WTC11 (cell line): ENCODE results near the gene DLGAP4. TPM values are rescaled to one million over a fixed set of nuclear protein-coding genes. Genes with fewer than 3 reads are reported as not detected.

Experiments used
- ATAC-seq: fragments of 200-7000 bp; cut with Tn5 transposase; 2 replicates; pipeline ENCODE4 v1.10.0; 2021; ENCODE audit warnings: mild to moderate bottlenecking, moderate library complexity
- CTCF ChIA-PET: fragments of 300-600 bp; sonication (Branson Sonifier 250); formaldehyde crosslinking; loops from one replicate; lab custom pipeline; 2021; ENCODE audit warnings: antibody characterized with exemption; lab: Charles Lee
- POLR2A ChIA-PET: fragments of 350-600 bp; sonication (Branson Sonifier 250); formaldehyde crosslinking; loops from one replicate; lab custom pipeline; 2021; ENCODE audit warnings: antibody characterized with exemption; lab: Charles Lee
- DNase-seq: peaks from one replicate; pipeline ENCODE4 v3.0.0; 2021; ENCODE audit warnings: low spot score
- H3K27ac Mint-ChIP-seq: 2 replicates; pipeline ENCODE4 v1.8.0; 2021; ENCODE audit warnings: mixed read lengths
- H3K27me3 Mint-ChIP-seq: 2 replicates; pipeline ENCODE4 v1.8.0; 2021; ENCODE audit warnings: low read depth, mild to moderate bottlenecking, moderate library complexity, mixed read lengths
- H3K36me3 Mint-ChIP-seq: 2 replicates; pipeline ENCODE4 v1.8.0; 2021; ENCODE audit warnings: mixed read lengths
- H3K4me1 Mint-ChIP-seq: 2 replicates; pipeline ENCODE4 v1.8.0; 2022; ENCODE audit warnings: mixed read lengths
- H3K4me3 Mint-ChIP-seq: 2 replicates; pipeline ENCODE4 v1.8.0; 2021; ENCODE audit warnings: mild to moderate bottlenecking, moderate library complexity, mixed read lengths
- H3K9me3 Mint-ChIP-seq: 2 replicates; pipeline ENCODE4 v1.8.0; 2021; ENCODE audit warnings: mixed read lengths
- ESRRA ChIP-seq: sonication (generic); formaldehyde crosslinking; IDR thresholded peaks from 2 replicates; pipeline ENCODE4 v1.8.1; 2022; ENCODE audit warnings: mild to moderate bottlenecking, missing genetic modification reagents, borderline replicate concordance
- ETV6 ChIP-seq: sonication (generic); formaldehyde crosslinking; IDR thresholded peaks from 2 replicates; pipeline ENCODE4 v1.8.1; 2022; ENCODE audit warnings: mild to moderate bottlenecking, missing genetic modification reagents
- KAT7 ChIP-seq: sonication (generic); formaldehyde crosslinking; IDR thresholded peaks from 2 replicates; pipeline ENCODE4 v1.8.1; 2023; ENCODE audit warnings: missing genetic modification reagents, mild to moderate bottlenecking, borderline replicate concordance
- MXD4 ChIP-seq: fragments of 250-450 bp; sonication (Bioruptor Pico); IDR thresholded peaks from 2 replicates; pipeline ENCODE4 v1.8.0; 2021; ENCODE audit warnings: mild to moderate bottlenecking, moderate library complexity, borderline replicate concordance
- ZBTB21 ChIP-seq: sonication (generic); formaldehyde crosslinking; IDR thresholded peaks from 2 replicates; pipeline ENCODE4 v1.8.1; 2023; ENCODE audit warnings: mild to moderate bottlenecking, missing genetic modification reagents, borderline replicate concordance
- ZNF416 ChIP-seq: fragments of 250-450 bp; sonication (Bioruptor Pico); IDR thresholded peaks from 2 replicates; pipeline ENCODE4 v1.9.0; 2021; ENCODE audit warnings: mild to moderate bottlenecking, inconsistent platforms
- ZNF423 ChIP-seq: fragments of 250-450 bp; sonication (Bioruptor Pico); IDR thresholded peaks from 2 replicates; pipeline ENCODE4 v2.1.2; 2022; ENCODE audit warnings: mild to moderate bottlenecking, moderate library complexity
- total RNA-seq: library from RNA; stranded (reverse); gene quantifications from 3 replicates; pipeline ENCODE4 v1.2.3, GENCODE V29; 2021
- TF ChIP-seq, protein P1 (sequence below): sonication (generic); formaldehyde crosslinking; IDR thresholded peaks from 2 replicates; pipeline ENCODE4 v1.8.0; 2022; ENCODE audit warnings: missing genetic modification reagents
- TF ChIP-seq, protein P2 (sequence below): sonication (generic); formaldehyde crosslinking; IDR thresholded peaks from 2 replicates; pipeline ENCODE4 v1.8.1; 2022; ENCODE audit warnings: mild to moderate bottlenecking, missing genetic modification reagents, moderate library complexity, borderline replicate concordance
- TF ChIP-seq, protein P3 (sequence below): sonication (generic); formaldehyde crosslinking; IDR thresholded peaks from 2 replicates; pipeline ENCODE4 v1.8.1; 2022; ENCODE audit warnings: missing genetic modification reagents, borderline replicate concordance
- TF ChIP-seq, protein P4 (sequence below): sonication (generic); formaldehyde crosslinking; IDR thresholded peaks from 2 replicates; pipeline ENCODE4 v1.8.0; 2023; ENCODE audit warnings: missing genetic modification reagents
- TF ChIP-seq, protein P5 (sequence below): fragments of 250-450 bp; sonication (Bioruptor Pico); conservative IDR thresholded peaks from 2 replicates; pipeline ENCODE4 v1.9.0; 2021; ENCODE audit warnings: mild to moderate bottlenecking
- TF ChIP-seq, protein P6 (sequence below): sonication (generic); formaldehyde crosslinking; IDR thresholded peaks from 2 replicates; pipeline ENCODE4 v1.8.1; 2022; ENCODE audit warnings: low read depth, missing genetic modification reagents, borderline replicate concordance
- TF ChIP-seq, protein P7 (sequence below): fragments of 250-450 bp; sonication (Bioruptor Pico); IDR thresholded peaks from 2 replicates; pipeline ENCODE4 v1.9.0; 2021; ENCODE audit warnings: mild to moderate bottlenecking
- TF ChIP-seq, protein P8 (sequence below): fragments of 250-450 bp; sonication (Bioruptor Pico); IDR thresholded peaks from 2 replicates; pipeline ENCODE4 v2.1.2; 2022; ENCODE audit warnings: mild to moderate bottlenecking, moderate library complexity

Gene DLGAP4
- total RNA-seq, 1 experiment from 2014 or later: 52.6 TPM

DNA sequence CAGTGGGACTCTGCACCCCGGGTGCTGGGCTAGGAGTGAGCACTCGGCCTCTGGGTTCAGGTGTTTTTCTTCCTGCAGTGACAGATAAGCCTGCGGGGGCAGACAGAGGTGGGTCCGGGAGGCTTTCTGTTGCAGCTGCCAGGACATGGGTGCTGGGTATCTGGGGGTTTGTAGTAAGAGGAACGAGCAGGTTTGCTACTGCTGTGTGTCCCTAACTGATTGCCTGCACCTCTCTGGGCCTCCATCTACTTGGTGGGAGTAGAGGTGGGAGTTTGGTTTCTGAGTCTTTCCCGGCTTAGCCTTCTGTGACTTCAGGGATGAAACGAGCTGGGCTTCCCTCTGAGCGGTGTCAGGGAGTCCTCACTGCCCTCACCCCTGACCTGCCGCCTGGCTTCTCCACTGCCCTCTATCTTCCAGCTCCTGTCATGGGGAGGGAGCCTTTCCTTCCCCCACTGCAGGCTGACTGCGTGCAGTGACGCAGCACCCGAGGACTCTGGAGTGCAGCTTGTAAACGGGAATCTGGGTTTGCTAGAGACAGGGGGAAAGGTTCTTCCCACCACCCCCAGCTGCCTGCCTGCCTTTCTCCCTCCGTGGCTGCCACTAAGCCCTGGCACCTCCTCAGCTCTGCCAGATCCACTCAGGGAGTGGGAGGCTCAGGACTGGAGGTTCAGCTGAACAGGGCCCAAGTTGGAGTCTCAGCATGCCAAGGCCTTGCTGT lies 6.7 kb downstream of the DLGAP4 start:
- no peak overlapping the region for H3K4me3 Mint-ChIP-seq
- TF ChIP-seq MXD4 (CRISPR knock-in tag): no peak
- TF ChIP-seq, protein P1, sequence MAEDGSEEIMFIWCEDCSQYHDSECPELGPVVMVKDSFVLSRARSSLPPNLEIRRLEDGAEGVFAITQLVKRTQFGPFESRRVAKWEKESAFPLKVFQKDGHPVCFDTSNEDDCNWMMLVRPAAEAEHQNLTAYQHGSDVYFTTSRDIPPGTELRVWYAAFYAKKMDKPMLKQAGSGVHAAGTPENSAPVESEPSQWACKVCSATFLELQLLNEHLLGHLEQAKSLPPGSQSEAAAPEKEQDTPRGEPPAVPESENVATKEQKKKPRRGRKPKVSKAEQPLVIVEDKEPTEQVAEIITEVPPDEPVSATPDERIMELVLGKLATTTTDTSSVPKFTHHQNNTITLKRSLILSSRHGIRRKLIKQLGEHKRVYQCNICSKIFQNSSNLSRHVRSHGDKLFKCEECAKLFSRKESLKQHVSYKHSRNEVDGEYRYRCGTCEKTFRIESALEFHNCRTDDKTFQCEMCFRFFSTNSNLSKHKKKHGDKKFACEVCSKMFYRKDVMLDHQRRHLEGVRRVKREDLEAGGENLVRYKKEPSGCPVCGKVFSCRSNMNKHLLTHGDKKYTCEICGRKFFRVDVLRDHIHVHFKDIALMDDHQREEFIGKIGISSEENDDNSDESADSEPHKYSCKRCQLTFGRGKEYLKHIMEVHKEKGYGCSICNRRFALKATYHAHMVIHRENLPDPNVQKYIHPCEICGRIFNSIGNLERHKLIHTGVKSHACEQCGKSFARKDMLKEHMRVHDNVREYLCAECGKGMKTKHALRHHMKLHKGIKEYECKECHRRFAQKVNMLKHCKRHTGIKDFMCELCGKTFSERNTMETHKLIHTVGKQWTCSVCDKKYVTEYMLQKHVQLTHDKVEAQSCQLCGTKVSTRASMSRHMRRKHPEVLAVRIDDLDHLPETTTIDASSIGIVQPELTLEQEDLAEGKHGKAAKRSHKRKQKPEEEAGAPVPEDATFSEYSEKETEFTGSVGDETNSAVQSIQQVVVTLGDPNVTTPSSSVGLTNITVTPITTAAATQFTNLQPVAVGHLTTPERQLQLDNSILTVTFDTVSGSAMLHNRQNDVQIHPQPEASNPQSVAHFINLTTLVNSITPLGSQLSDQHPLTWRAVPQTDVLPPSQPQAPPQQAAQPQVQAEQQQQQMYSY (CRISPR knock-in tag): peak; percentile 38
- 0 out of 2 replicates have a peak, but pooled peaks cover 2% of the 10 kb centered on the region for H3K4me1 Mint-ChIP-seq
- ChIA-PET CTCF (interaction anchor here (0.7 to 1.9 kb wide), 10 partner anchors 15 to 179 kb away, joined by 3 to 17 read pairs (median 3); no protein-coding TSS in a partner anchor), POLR2A (interaction anchor here (0.5 kb wide), 1 partner anchor 71 kb away, joined by 6 read pairs; no protein-coding TSS in a partner anchor)
- peak; percentile 25; the same call in 1 of the 2 replicates for ATAC-seq
- H3K27me3 Mint-ChIP-seq: peaks cover 13% of the 10 kb centered on the region
- H3K27ac Mint-ChIP-seq: no peak overlapping the region
- H3K36me3 Mint-ChIP-seq: no peaks in the 10 kb centered on the region
- DNase-seq: peak; percentile 12
- no peaks in the 10 kb centered on the region for H3K9me3 Mint-ChIP-seq

DNA sequence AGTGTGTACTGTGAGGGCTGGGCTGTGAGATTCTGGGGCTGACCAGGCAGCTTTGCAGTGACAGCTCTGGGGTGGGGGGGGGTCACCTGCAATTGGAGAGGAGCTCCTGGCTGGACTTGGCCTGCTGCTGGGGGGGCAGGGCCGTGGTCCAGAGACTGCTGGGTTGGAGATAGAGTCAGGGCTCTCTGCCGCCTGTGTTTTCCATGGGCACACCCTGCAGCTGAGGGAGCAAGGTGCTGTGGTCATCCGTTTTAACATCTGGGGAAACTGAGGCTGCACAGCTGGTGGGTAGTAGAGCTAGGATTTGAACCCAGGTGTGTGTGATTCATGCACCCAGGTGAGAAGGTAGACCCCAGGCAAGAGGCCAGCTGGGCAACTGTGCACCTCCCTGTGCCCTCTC lies 7.3 kb downstream of the DLGAP4 start:
- Mint-ChIP-seq H3K4me3 (no peak overlapping the region), H3K36me3 (no peaks in the 10 kb centered on the region), H3K9me3 (no peaks in the 10 kb centered on the region), H3K27me3 (peaks cover 7% of the 10 kb centered on the region), H3K4me1 (no peaks in the 10 kb centered on the region), H3K27ac (no peak overlapping the region)
- ChIA-PET CTCF (interaction anchor here (0.7 to 1.9 kb wide), 10 partner anchors 14 to 178 kb away, joined by 3 to 17 read pairs (median 3); no protein-coding TSS in a partner anchor), POLR2A (interaction anchor here (0.5 kb wide), 1 partner anchor 71 kb away, joined by 6 read pairs; no protein-coding TSS in a partner anchor)
- no peak for ATAC-seq
- DNase-seq: peak; percentile 0
- TF ChIP-seq, protein P2, sequence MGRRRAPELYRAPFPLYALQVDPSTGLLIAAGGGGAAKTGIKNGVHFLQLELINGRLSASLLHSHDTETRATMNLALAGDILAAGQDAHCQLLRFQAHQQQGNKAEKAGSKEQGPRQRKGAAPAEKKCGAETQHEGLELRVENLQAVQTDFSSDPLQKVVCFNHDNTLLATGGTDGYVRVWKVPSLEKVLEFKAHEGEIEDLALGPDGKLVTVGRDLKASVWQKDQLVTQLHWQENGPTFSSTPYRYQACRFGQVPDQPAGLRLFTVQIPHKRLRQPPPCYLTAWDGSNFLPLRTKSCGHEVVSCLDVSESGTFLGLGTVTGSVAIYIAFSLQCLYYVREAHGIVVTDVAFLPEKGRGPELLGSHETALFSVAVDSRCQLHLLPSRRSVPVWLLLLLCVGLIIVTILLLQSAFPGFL: no peak
- TF ChIP-seq, protein P3, sequence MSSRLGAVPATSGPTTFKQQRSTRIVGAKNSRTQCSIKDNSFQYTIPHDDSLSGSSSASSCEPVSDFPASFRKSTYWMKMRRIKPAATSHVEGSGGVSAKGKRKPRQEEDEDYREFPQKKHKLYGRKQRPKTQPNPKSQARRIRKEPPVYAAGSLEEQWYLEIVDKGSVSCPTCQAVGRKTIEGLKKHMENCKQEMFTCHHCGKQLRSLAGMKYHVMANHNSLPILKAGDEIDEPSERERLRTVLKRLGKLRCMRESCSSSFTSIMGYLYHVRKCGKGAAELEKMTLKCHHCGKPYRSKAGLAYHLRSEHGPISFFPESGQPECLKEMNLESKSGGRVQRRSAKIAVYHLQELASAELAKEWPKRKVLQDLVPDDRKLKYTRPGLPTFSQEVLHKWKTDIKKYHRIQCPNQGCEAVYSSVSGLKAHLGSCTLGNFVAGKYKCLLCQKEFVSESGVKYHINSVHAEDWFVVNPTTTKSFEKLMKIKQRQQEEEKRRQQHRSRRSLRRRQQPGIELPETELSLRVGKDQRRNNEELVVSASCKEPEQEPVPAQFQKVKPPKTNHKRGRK (CRISPR knock-in tag): no peak

DNA sequence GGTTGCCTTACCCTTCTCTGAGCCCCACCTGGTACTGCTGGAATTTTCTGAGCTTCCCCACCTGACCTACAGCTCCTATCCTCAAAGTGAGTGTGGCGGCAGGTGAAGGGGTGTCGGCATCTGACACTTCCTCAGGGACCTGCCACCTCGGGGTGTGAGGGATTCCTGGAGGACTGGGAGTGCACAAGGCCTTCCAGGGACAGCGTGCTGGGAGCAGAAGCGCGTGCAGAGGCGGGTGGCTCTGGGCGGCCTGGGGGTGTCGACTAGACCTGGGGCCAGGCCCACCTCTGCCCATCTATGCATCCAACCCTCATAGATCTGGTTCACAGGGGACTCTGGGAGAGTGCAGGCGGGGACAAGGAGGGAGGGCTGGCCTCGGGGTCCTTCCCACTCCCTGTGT lies 7.8 kb downstream of the DLGAP4 start:
- Mint-ChIP-seq H3K27ac (no peak overlapping the region), H3K4me1 (no peaks in the 10 kb centered on the region)
- DNase-seq: peak; percentile 12
- no peak for ATAC-seq
- POLR2A ChIA-PET: no interaction called here
- TF ChIP-seq ETV6 (no peak), KAT7 (CRISPR knock-in tag) (no peak), ESRRA (CRISPR knock-in tag) (no peak), ZNF416 (CRISPR knock-in tag) (no peak), ZBTB21 (CRISPR knock-in tag) (no peak), ZNF423 (CRISPR knock-in tag) (no peak)
- TF ChIP-seq, protein P4, sequence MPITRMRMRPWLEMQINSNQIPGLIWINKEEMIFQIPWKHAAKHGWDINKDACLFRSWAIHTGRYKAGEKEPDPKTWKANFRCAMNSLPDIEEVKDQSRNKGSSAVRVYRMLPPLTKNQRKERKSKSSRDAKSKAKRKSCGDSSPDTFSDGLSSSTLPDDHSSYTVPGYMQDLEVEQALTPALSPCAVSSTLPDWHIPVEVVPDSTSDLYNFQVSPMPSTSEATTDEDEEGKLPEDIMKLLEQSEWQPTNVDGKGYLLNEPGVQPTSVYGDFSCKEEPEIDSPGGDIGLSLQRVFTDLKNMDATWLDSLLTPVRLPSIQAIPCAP: no peak
- TF ChIP-seq, protein P5, sequence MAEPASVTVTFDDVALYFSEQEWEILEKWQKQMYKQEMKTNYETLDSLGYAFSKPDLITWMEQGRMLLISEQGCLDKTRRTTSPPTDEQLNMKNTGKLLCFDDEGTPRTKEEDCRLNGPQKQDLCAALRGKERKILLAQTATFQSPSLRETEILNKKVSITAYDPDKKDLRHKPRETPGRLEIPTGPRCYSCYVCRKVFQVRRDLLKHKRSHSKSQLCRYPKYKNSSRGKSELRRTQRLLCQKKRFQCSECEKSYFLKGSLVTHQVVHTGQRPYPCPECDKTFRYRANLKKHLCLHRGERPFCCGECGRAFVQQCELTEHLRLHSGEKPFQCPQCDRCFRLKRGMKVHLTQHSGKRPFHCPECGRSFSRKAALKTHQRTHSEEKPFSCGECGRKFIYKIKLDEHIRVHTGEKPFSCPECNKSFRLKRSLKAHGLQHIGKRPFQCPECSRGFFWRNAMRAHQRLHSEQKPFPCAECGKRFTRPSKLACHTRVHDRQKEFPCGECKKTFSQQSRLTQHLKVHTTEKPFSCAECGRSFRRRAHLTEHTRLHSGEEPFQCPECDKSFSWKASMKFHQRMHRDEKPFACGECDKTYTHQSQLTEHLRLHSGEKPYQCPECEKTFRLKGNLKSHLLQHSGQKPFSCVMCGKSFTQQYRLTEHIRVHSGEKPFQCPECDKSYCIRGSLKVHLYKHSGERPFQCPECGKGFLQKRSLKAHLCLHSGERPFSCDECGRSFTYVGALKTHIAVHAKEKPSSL (CRISPR knock-in tag): no peak
- TF ChIP-seq, protein P6, sequence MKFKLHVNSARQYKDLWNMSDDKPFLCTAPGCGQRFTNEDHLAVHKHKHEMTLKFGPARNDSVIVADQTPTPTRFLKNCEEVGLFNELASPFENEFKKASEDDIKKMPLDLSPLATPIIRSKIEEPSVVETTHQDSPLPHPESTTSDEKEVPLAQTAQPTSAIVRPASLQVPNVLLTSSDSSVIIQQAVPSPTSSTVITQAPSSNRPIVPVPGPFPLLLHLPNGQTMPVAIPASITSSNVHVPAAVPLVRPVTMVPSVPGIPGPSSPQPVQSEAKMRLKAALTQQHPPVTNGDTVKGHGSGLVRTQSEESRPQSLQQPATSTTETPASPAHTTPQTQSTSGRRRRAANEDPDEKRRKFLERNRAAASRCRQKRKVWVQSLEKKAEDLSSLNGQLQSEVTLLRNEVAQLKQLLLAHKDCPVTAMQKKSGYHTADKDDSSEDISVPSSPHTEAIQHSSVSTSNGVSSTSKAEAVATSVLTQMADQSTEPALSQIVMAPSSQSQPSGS: no peak
- TF ChIP-seq, protein P7, sequence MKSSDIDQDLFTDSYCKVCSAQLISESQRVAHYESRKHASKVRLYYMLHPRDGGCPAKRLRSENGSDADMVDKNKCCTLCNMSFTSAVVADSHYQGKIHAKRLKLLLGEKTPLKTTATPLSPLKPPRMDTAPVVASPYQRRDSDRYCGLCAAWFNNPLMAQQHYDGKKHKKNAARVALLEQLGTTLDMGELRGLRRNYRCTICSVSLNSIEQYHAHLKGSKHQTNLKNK (CRISPR knock-in tag): no peak
- TF ChIP-seq, protein P8, sequence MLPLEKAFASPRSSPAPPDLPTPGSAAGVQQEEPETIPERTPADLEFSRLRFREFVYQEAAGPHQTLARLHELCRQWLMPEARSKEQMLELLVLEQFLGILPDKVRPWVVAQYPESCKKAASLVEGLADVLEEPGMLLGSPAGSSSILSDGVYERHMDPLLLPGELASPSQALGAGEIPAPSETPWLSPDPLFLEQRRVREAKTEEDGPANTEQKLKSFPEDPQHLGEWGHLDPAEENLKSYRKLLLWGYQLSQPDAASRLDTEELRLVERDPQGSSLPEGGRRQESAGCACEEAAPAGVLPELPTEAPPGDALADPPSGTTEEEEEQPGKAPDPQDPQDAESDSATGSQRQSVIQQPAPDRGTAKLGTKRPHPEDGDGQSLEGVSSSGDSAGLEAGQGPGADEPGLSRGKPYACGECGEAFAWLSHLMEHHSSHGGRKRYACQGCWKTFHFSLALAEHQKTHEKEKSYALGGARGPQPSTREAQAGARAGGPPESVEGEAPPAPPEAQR (CRISPR knock-in tag): no peak
- TF ChIP-seq, all 79 proteins: peak for 0
- Mint-ChIP-seq H3K4me3 (no peak overlapping the region), H3K9me3 (no peaks in the 10 kb centered on the region), H3K36me3 (no peaks in the 10 kb centered on the region), H3K27me3 (peaks cover 4% of the 10 kb centered on the region)
- CTCF ChIA-PET: interaction anchor here (0.7 to 1.9 kb wide), 4 partner anchors 14 to 178 kb away, joined by 3 to 17 read pairs (median 4); no protein-coding TSS in a partner anchor
